NCI-H2227 (cell line): Measurements from ENCODE around the gene GSTA2.
"Not testable (repeated sequence)": the region's sequence is repeated elsewhere in the genome, so short reads cannot be mapped to it uniquely, and the experiment has no call there.

Experiments used
- DNase-seq: peaks from one replicate; lab custom pipeline; 2025; ENCODE audit not compliant: unreplicated experiment; lab: John Stamatoyannopoulos, UW

Gene GSTA2

GRCh38 chr6:52760105-52760765 lies 3.0 kb downstream of the GSTA2 start:
- no peak for DNase-seq

- DNase-seq = no peak
These were observed 4.2 kb downstream of the GSTA2 start for GRCh38 chr6:52759085-52759484.

GRCh38 chr6:52757651-52758338 lies 5.5 kb downstream of the GSTA2 start:
- DNase-seq = not testable (repeated sequence)

- DNase-seq = no peak
These were observed 8.8 kb downstream of the GSTA2 start for GRCh38 chr6:52754443-52754842.

GRCh38 chr6:52753137-52753536 lies 10.1 kb downstream of the GSTA2 start:
- not testable (repeated sequence) for DNase-seq

GRCh38 chr6:52752310-52752709 lies 11.0 kb downstream of the GSTA2 start:
- no peak for DNase-seq

GRCh38 chr6:52749556-52750152 lies 13.6 kb downstream of the GSTA2 start:
- DNase-seq = no peak

- DNase-seq = not testable (repeated sequence)
These were observed 16.0 kb downstream of the GSTA2 start for GRCh38 chr6:52747301-52747700.

GRCh38 chr6:52746213-52746612 lies 17.1 kb downstream of the GSTA2 start:
- no peak for DNase-seq

- DNase-seq = no peak
These were observed 17.5 kb downstream of the GSTA2 start for GRCh38 chr6:52745764-52746201.

- no peak for DNase-seq
These were observed 21.4 kb downstream of the GSTA2 start for GRCh38 chr6:52741872-52742271.

- no peak for DNase-seq
These were observed 23.6 kb downstream of the GSTA2 start for GRCh38 chr6:52739627-52740026.

- no peak for DNase-seq
These were observed 24.1 kb downstream of the GSTA2 start for GRCh38 chr6:52739134-52739533.

- no peak for DNase-seq
These were observed 27.1 kb downstream of the GSTA2 start for GRCh38 chr6:52736145-52736544.

- DNase-seq = no peak
These were observed 28.2 kb downstream of the GSTA2 start for GRCh38 chr6:52735071-52735470.

- no peak for DNase-seq
These were observed 29.2 kb downstream of the GSTA2 start for GRCh38 chr6:52734072-52734471.

- DNase-seq = no peak
These were observed 30.1 kb downstream of the GSTA2 start for GRCh38 chr6:52733172-52733571.

- peak; percentile 3 for DNase-seq
These were observed 31.6 kb downstream of the GSTA2 start for GRCh38 chr6:52731719-52732118.

- no peak for DNase-seq
These were observed 33.7 kb downstream of the GSTA2 start for GRCh38 chr6:52729576-52729975.

- no peak for DNase-seq
These were observed 34.9 kb downstream of the GSTA2 start for GRCh38 chr6:52728394-52728793.

- DNase-seq = no peak
These were observed 35.4 kb downstream of the GSTA2 start for GRCh38 chr6:52727908-52728307.
